GM23248 (cell line): ENCODE results near the gene LHX5. TPM values are rescaled to one million over a fixed set of nuclear protein-coding genes. Genes with fewer than 3 reads are reported as not detected.

Source experiments
- DNase-seq: peaks from one replicate; pipeline ENCODE4 v3.0.0-alpha.2; 2015
- H2AFZ ChIP-seq: fragments of 200-600 bp; sonication (generic); 2 replicates; pipeline ENCODE4 v1.6.1; 2016; ENCODE audit warnings: antibody characterized with exemption
- H3F3A ChIP-seq: fragments of 200-600 bp; sonication (generic); 2 replicates; pipeline ENCODE4 v1.6.1; 2016; ENCODE audit warnings: mild to moderate bottlenecking, antibody characterized with exemption, mixed run types; ENCODE audit not compliant: insufficient read depth
- H3K27ac ChIP-seq: fragments of 200-600 bp; sonication (generic); 2 replicates; pipeline ENCODE4 v1.5.1; 2016; ENCODE audit warnings: mild to moderate bottlenecking
- H3K27me3 ChIP-seq: fragments of 200-600 bp; sonication (generic); replicated peaks from 2 replicates; pipeline ENCODE4 v1.6.1; 2016; ENCODE audit warnings: mild to moderate bottlenecking; ENCODE audit not compliant: insufficient read depth
- H3K36me3 ChIP-seq: fragments of 200-600 bp; sonication (generic); 2 replicates; pipeline ENCODE4 v1.6.1; 2016; ENCODE audit warnings: low read depth, mild to moderate bottlenecking
- H3K4me1 ChIP-seq: fragments of 200-600 bp; sonication (generic); 2 replicates; pipeline ENCODE4 v1.6.1; 2016; ENCODE audit warnings: mild to moderate bottlenecking; ENCODE audit not compliant: insufficient read depth
- H3K4me2 ChIP-seq: fragments of 200-600 bp; sonication (generic); one replicate; pipeline ENCODE4 v1.6.1; 2016; ENCODE audit warnings: mild to moderate bottlenecking; ENCODE audit not compliant: unreplicated experiment
- H3K4me3 ChIP-seq: fragments of 200-600 bp; sonication (generic); 2 replicates; pipeline ENCODE4 v1.5.1; 2016; ENCODE audit warnings: mild to moderate bottlenecking
- H3K79me2 ChIP-seq: fragments of 200-600 bp; sonication (generic); 2 replicates; pipeline ENCODE4 v1.6.1; 2016; ENCODE audit warnings: mild to moderate bottlenecking; ENCODE audit not compliant: insufficient read depth
- H3K9ac ChIP-seq: fragments of 200-600 bp; sonication (generic); 2 replicates; pipeline ENCODE4 v1.6.1; 2016; ENCODE audit warnings: mild to moderate bottlenecking
- H3K9me2 ChIP-seq: fragments of 200-600 bp; sonication (generic); 2 replicates; pipeline ENCODE4 v1.6.1; 2016; ENCODE audit warnings: mixed run types, mild to moderate bottlenecking, moderate library complexity; ENCODE audit not compliant: insufficient read depth
- H3K9me3 ChIP-seq: fragments of 200-600 bp; sonication (generic); one replicate; pipeline ENCODE4 v1.6.1; 2017; ENCODE audit warnings: low read depth
- H4K20me1 ChIP-seq: fragments of 200-600 bp; sonication (generic); 2 replicates; pipeline ENCODE4 v1.6.0; 2016; ENCODE audit not compliant: insufficient read depth
- EZH2 ChIP-seq: fragments of 200-600 bp; sonication (generic); IDR thresholded peaks from 2 replicates; pipeline ENCODE4 v1.6.1; 2018; ENCODE audit warnings: antibody characterized with exemption, mild to moderate bottlenecking; ENCODE audit not compliant: insufficient read depth, poor library complexity, severe bottlenecking
- EZH2phosphoT487 ChIP-seq: fragments of 200-600 bp; sonication (generic); IDR thresholded peaks from 2 replicates; pipeline ENCODE4 v1.6.1; 2018; ENCODE audit warnings: antibody characterized with exemption, moderate library complexity, mild to moderate bottlenecking, low read depth; ENCODE audit not compliant: insufficient read depth
- WGBS, 2 experiments: methylation state at CpG; one replicate each; pipeline ENCODE4 v1.1.6; 2015 to 2017; ENCODE audit warnings: low lambda C conversion rate in 2 of 2, low coverage in 1 of 2; ENCODE audit errors: missing lambda C conversion rate in 2 of 2; 5-methylcytosine and 5-hydroxymethylcytosine counted together
- in situ Hi-C: fragments of 300-500 bp; cut with MboI; formaldehyde crosslinking; loops from 2 replicates; pipeline ENCODE4 v1.15.0; 2020
- polyA plus RNA-seq: library from polyadenylated mRNA; unstranded; fragments of >200 nt; fragmentation: Nextera tagmentation; extraction: Ambion mirVana; gene quantifications from 2 replicates; pipeline ENCODE4 v1.2.1, GENCODE V29; 2016
- total RNA-seq: library from RNA; depleted of rRNA; stranded (reverse); fragments of >200 nt; shearing (Covaris generic); gene quantifications from 2 replicates; pipeline ENCODE4 v1.2.3, GENCODE V29; 2014

The LHX5 gene
- total and polyA plus RNA-seq, 2 experiments from 2014 or later, result not detected

GRCh38 chr12:113464852-113465719 lies 6.6 kb downstream of the LHX5 start:
- H3F3A ChIP-seq, result no peaks in the 10 kb centered on the region
- no peak for DNase-seq
- H3K4me2 ChIP-seq, result no peak overlapping the region
- no peaks in the 10 kb centered on the region for H3K9me3 ChIP-seq
- H3K9me2 ChIP-seq, result no peaks in the 10 kb centered on the region
- TF ChIP-seq EZH2 (peak; percentile 90), EZH2phosphoT487 (no peak)
- H2AFZ ChIP-seq, result 0 out of 2 replicates have a peak overlapping the region, but pooled peaks have one; percentile 12
- peak overlapping the region; percentile 13; the same call in 1 of the 2 replicates for H3K4me3 ChIP-seq
- H3K27me3 ChIP-seq, result peaks cover 84% of the 10 kb centered on the region
- WGBS, 2 experiments, result 5% methylated on average over 52 to 58 of the region's 64 CpGs
- H3K27ac ChIP-seq, result no peak overlapping the region
- in situ Hi-C loops, result loop anchor here (25.0 kb wide), 1 partner anchor 447 kb away; no protein-coding TSS in a partner anchor
- H3K4me1 ChIP-seq, result no peaks in the 10 kb centered on the region; the same call in 1 of the 2 replicates
- no peaks in the 10 kb centered on the region for H3K79me2 ChIP-seq
- no peaks in the 10 kb centered on the region for H3K36me3 ChIP-seq
- H4K20me1 ChIP-seq, result no peaks in the 10 kb centered on the region
- no peak overlapping the region for H3K9ac ChIP-seq

DNA sequence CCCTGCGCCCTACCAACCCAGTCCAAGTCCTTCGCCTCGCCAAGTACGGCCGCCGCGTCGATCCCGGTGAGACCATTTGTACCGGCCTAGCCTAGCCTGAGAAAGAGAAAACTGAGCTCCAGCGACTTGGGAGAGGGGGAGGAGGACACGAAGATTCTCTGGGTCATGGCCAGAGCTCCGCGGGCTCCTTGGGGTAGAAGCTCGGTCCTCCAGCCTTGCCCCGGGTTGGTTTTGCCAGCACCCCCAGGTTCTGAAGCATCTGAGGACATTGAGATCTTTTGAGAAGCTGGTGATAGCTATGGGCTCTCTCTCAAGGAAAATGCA lies 7.3 kb downstream of the LHX5 start:
- Histone ChIP-seq H3K36me3 (no peaks in the 10 kb centered on the region), H2AFZ (no peak overlapping the region), H3K27ac (no peak overlapping the region), H3K4me3 (no peak overlapping the region), H3K4me1 (no peaks in the 10 kb centered on the region; the same call in 1 of the 2 replicates), H3K4me2 (peak overlapping the region; percentile 48), H3K9me2 (no peaks in the 10 kb centered on the region), H3K79me2 (no peaks in the 10 kb centered on the region), H3K27me3 (peaks cover 83% of the 10 kb centered on the region), H4K20me1 (no peaks in the 10 kb centered on the region), H3F3A (no peaks in the 10 kb centered on the region), H3K9ac (no peak overlapping the region), H3K9me3 (no peaks in the 10 kb centered on the region)
- no peak for DNase-seq
- TF ChIP-seq EZH2phosphoT487 (no peak), EZH2 (peak; percentile 49)
- in situ Hi-C loops, result loop anchor here (25.0 kb wide), 1 partner anchor 448 kb away; no protein-coding TSS in a partner anchor
- 7 to 8% methylated on average over 11 to 15 of the region's 16 CpGs for WGBS, 2 experiments

DNA sequence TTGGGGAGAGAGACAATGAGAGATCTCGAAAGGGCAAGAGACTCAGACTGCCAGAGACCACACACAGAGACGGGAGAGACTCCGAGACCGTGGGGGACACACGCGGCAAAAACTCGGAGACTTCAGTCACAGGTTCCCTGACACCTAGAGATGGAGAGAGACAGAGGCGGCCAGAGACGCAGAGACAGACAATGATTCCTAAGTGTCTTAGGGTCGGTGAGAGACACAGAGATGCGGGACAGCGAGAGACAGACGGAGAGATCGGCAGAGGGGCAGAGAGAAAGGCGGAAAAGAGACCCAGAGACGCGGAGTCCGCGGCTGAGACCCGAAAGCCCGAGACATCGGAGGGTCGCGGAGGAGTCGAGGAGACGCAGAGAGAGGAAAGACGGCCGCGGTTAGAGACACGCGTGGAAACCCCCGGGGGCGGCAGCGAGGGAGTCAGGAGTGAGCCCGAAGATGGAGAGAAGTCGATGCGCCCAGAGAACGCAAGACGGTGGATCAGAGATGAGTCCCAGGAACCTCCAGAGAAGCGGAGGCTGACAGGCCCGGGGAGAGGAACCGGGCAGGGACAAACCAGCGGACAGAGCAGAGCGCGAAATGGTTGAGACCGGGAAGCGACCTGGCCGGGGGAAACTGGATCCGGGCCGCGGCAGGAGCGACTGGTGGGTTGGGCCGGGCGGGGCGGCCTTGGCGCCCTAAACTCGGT lies 7.8 kb downstream of the LHX5 start:
- Histone ChIP-seq H3K4me2 (peak overlapping the region; percentile 48), H3K27me3 (peaks cover 83% of the 10 kb centered on the region), H3K79me2 (no peaks in the 10 kb centered on the region), H3K9me3 (no peaks in the 10 kb centered on the region), H3K27ac (no peak overlapping the region), H3K36me3 (no peaks in the 10 kb centered on the region), H3F3A (no peaks in the 10 kb centered on the region), H3K9ac (no peak overlapping the region), H2AFZ (no peak overlapping the region), H3K4me1 (no peaks in the 10 kb centered on the region; the same call in 1 of the 2 replicates), H3K9me2 (no peaks in the 10 kb centered on the region), H4K20me1 (no peaks in the 10 kb centered on the region), H3K4me3 (no peak overlapping the region)
- 1 to 2% methylated on average over 52 to 56 of the region's 57 CpGs for WGBS, 2 experiments
- 0 out of 2 replicates have a peak, but pooled peaks have one; percentile 66 for TF ChIP-seq EZH2phosphoT487
- peak; percentile 99 for TF ChIP-seq EZH2
- DNase-seq, result peak; percentile 39
- in situ Hi-C loops, result loop anchor here (25.0 kb wide), 1 partner anchor 448 kb away; no protein-coding TSS in a partner anchor

GRCh38 chr12:113462998-113463745 lies 8.5 kb downstream of the LHX5 start:
- Histone ChIP-seq H3K27ac (no peak overlapping the region), H3K4me2 (no peak overlapping the region), H3K9ac (no peak overlapping the region), H3F3A (no peaks in the 10 kb centered on the region), H4K20me1 (no peaks in the 10 kb centered on the region), H3K4me1 (no peaks in the 10 kb centered on the region; the same call in 1 of the 2 replicates), H3K9me3 (no peaks in the 10 kb centered on the region), H3K4me3 (no peak overlapping the region), H3K27me3 (peaks cover 75% of the 10 kb centered on the region), H3K36me3 (no peaks in the 10 kb centered on the region), H2AFZ (no peak overlapping the region), H3K79me2 (no peaks in the 10 kb centered on the region), H3K9me2 (no peaks in the 10 kb centered on the region)
- 3 to 7% methylated on average over 47 to 87 of the region's 91 CpGs for WGBS, 2 experiments
- DNase-seq, result peak; percentile 35
- in situ Hi-C loops, result loop anchor here (25.0 kb wide), 1 partner anchor 449 kb away; no protein-coding TSS in a partner anchor
- TF ChIP-seq EZH2 (no peak), EZH2phosphoT487 (0 out of 2 replicates have a peak, but pooled peaks have one; percentile 35)
